Caco-2 (cell line): ENCODE measurements around the gene SCG5. TPM values are rescaled to one million over a fixed set of nuclear protein-coding genes. Genes with fewer than 3 reads are reported as not detected.

Experiments used
- BruUV-seq: library from RNA; stranded (reverse); fragments of 400-500 nt; replicated peaks from 2 replicates; lab custom pipeline; 2021; lab: Mats Ljungman, UMichigan
- CTCF ChIA-PET: fragments of 300-600 bp; sonication (Branson Sonifier 250); formaldehyde crosslinking; loops from one replicate; lab custom pipeline; 2022; ENCODE audit warnings: antibody characterized with exemption; lab: Charles Lee
- POLR2A ChIA-PET: fragments of 300-600 bp; sonication (Branson Sonifier 250); formaldehyde crosslinking; loops from one replicate; lab custom pipeline; 2022; ENCODE audit warnings: antibody characterized with exemption; lab: Charles Lee
- DNase-seq, 2 experiments: peaks; one replicate each; pipeline versions ENCODE4 v3.0.0 to v3.0.0-alpha.2; 2020 to 2022
- H3K27me3 ChIP-seq: replicated peaks from 2 replicates; pipeline ENCODE4 v1.6.0; 2011; ENCODE audit warnings: low read length; ENCODE audit not compliant: control insufficient read depth, insufficient read depth
- H3K36me3 ChIP-seq: 2 replicates; pipeline ENCODE4 v1.5.1; 2011; ENCODE audit warnings: low read length; ENCODE audit not compliant: control insufficient read depth, insufficient read depth
- H3K4me1 ChIP-seq: fragments of 250-450 bp; sonication (Bioruptor Pico); 2 replicates; pipeline ENCODE4 v1.5.1; 2020; ENCODE audit warnings: mild to moderate bottlenecking
- H3K4me3 ChIP-seq: 2 replicates; pipeline ENCODE4 v1.5.1; 2011; ENCODE audit warnings: low read depth, mild to moderate bottlenecking, control low read depth, low read length
- H3K9me3 ChIP-seq: fragments of 250-450 bp; sonication (Bioruptor Pico); 2 replicates; pipeline ENCODE4 v1.5.1; 2020; ENCODE audit warnings: mild to moderate bottlenecking, moderate library complexity
- H3K27ac Mint-ChIP-seq: one replicate; pipeline ENCODE4 v1.8.0; 2022; ENCODE audit warnings: mixed read lengths; ENCODE audit not compliant: unreplicated experiment
- H3K27me3 Mint-ChIP-seq: one replicate; pipeline ENCODE4 v1.8.0; 2022; ENCODE audit warnings: mixed read lengths; ENCODE audit not compliant: insufficient read depth, unreplicated experiment
- H3K36me3 Mint-ChIP-seq: one replicate; pipeline ENCODE4 v1.8.0; 2022; ENCODE audit warnings: mild to moderate bottlenecking, mixed read lengths; ENCODE audit not compliant: insufficient read depth, unreplicated experiment
- H3K4me1 Mint-ChIP-seq: one replicate; pipeline ENCODE4 v1.8.0; 2022; ENCODE audit warnings: low read depth, mixed read lengths; ENCODE audit not compliant: unreplicated experiment
- H3K4me3 Mint-ChIP-seq: one replicate; pipeline ENCODE4 v1.8.0; 2022; ENCODE audit warnings: mild to moderate bottlenecking, moderate library complexity, mixed read lengths; ENCODE audit not compliant: unreplicated experiment
- H3K9me3 Mint-ChIP-seq: one replicate; pipeline ENCODE4 v1.8.0; 2022; ENCODE audit warnings: mixed read lengths; ENCODE audit not compliant: unreplicated experiment
- intact Hi-C: fragments of 100-400 bp; cut with micrococcal nuclease; formaldehyde crosslinking; loops from one replicate; pipeline ENCODE4 v1.10.0; 2022; ENCODE audit not compliant: unreplicated experiment
- total RNA-seq: library from RNA; stranded (reverse); gene quantifications from 2 replicates; pipeline ENCODE4 v1.2.3, GENCODE V29; 2022
- TF ChIP-seq, protein P1 (sequence below), 2 experiments: fragments of 200-600 bp in 1 of 2; IDR thresholded peaks; 1 replicate in 1 of 2; 2 replicates in 1 of 2; pipeline versions ENCODE4 v1.5.1 to v1.8.0; 2011 to 2022; ENCODE audit warnings: antibody characterized with exemption in 1 of 2, control low read depth in 1 of 2, inconsistent platforms in 1 of 2, low read depth in 1 of 2, low read length in 1 of 2, mild to moderate bottlenecking in 1 of 2, moderate library complexity in 1 of 2; ENCODE audit not compliant: insufficient read depth in 1 of 2, severe bottlenecking in 1 of 2, unreplicated experiment in 1 of 2

The SCG5 gene
- total RNA-seq, 1 experiment from 2014 or later = 1.5 TPM

DNA sequence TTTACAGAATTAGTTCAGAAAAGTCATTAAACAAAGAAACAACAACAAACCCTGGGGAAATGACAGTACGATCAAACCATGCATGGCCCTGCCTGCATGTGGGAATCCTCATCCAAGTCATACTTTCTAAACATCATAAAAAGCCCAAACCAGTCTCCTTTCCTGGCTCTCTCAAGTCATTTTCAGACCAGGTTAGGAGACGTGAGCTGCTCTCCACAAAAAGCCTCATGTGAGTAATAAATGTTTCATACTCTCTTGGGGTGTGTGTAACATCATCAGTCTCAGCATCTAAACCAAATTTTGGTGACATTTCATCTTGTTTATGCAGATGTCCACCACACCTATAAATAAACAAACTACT, 95.2 kb downstream of the SCG5 start:
- Histone ChIP-seq H3K9me3 (0 out of 2 replicates have a peak, but pooled peaks cover 4% of the 10 kb centered on the region), H3K27me3 (no peaks in the 10 kb centered on the region), H3K4me1 (no peaks in the 10 kb centered on the region), H3K4me3 (no peak overlapping the region), H3K36me3 (no peaks in the 10 kb centered on the region)
- POLR2A ChIA-PET = no interaction called here
- Mint-ChIP-seq H3K4me3 (no peak overlapping the region), H3K4me1 (no peaks in the 10 kb centered on the region), H3K27me3 (peaks cover 7% of the 10 kb centered on the region), H3K27ac (no peak overlapping the region), H3K36me3 (no peaks in the 10 kb centered on the region), H3K9me3 (peaks cover 6% of the 10 kb centered on the region)
- CTCF ChIA-PET = no interaction called here
- no TSS peak for BruUV-seq
- intact Hi-C loops = no loop called here
- DNase-seq = no peak
- TF ChIP-seq, protein P1, sequence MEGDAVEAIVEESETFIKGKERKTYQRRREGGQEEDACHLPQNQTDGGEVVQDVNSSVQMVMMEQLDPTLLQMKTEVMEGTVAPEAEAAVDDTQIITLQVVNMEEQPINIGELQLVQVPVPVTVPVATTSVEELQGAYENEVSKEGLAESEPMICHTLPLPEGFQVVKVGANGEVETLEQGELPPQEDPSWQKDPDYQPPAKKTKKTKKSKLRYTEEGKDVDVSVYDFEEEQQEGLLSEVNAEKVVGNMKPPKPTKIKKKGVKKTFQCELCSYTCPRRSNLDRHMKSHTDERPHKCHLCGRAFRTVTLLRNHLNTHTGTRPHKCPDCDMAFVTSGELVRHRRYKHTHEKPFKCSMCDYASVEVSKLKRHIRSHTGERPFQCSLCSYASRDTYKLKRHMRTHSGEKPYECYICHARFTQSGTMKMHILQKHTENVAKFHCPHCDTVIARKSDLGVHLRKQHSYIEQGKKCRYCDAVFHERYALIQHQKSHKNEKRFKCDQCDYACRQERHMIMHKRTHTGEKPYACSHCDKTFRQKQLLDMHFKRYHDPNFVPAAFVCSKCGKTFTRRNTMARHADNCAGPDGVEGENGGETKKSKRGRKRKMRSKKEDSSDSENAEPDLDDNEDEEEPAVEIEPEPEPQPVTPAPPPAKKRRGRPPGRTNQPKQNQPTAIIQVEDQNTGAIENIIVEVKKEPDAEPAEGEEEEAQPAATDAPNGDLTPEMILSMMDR (IDR thresholded peaks at IDR 0.05; ENCODE audit: insufficient read depth in 1 of 2, low read depth in 1 of 2, low read length in 1 of 2, severe bottlenecking in 1 of 2, unreplicated experiment in 1 of 2) = no peak

DNA sequence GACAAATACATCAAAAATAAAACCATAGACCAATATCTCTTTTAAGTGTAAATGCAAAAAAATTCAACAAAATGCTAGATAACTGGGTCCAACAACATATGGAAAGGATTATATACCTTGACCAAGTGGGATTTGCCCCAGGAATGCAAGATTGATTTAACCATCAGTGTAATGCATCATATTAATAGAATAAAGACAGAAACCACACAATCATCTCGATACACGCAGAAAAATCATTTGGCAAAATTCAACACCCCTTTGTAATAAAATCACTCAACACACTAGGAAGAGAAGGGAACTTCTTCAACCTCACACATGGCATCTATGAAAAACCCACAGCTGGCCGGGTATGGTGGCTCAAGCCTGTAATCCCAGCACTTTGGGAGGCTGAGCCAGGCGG, 95.8 kb downstream of the SCG5 start:
- no peak overlapping the region for H3K4me3 ChIP-seq
- no peak overlapping the region for H3K4me3 Mint-ChIP-seq
- ChIA-PET POLR2A (no interaction called here), CTCF (no interaction called here)
- TF ChIP-seq, protein P1 (IDR thresholded peaks at IDR 0.05; ENCODE audit: insufficient read depth in 1 of 2, low read depth in 1 of 2, low read length in 1 of 2, severe bottlenecking in 1 of 2, unreplicated experiment in 1 of 2) = no peak
- BruUV-seq = no TSS peak
- no peak overlapping the region for H3K27ac Mint-ChIP-seq
- H3K9me3 ChIP-seq = 0 out of 2 replicates have a peak, but pooled peaks cover 4% of the 10 kb centered on the region
- no peak for DNase-seq
- H3K36me3 Mint-ChIP-seq = no peaks in the 10 kb centered on the region
- no peaks in the 10 kb centered on the region for H3K4me1 ChIP-seq
- H3K4me1 Mint-ChIP-seq = no peaks in the 10 kb centered on the region
- intact Hi-C loops = no loop called here
- no peaks in the 10 kb centered on the region for H3K27me3 ChIP-seq
- H3K9me3 Mint-ChIP-seq = peaks cover 6% of the 10 kb centered on the region
- peaks cover 5% of the 10 kb centered on the region for H3K27me3 Mint-ChIP-seq
- no peaks in the 10 kb centered on the region for H3K36me3 ChIP-seq

DNA sequence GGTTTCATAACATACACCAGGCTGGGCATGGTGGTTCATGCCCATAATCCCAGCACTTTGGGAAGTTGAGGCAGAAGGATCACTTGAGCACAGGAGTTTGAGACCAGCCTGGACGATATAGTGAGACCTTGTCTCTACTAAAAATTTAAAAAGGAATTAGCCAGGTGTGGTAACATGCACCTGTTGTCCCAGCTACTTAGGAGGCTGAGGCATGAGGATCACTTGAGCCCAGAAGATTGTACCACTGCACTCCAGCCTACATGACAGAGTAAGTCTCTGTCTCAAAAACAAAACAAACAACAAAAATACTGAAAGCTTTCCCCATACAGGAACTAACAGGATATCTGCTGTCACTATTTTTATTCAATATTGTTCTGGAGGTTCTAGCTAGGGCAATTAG, 97.2 kb downstream of the SCG5 start:
- no peak overlapping the region for H3K4me3 ChIP-seq
- H3K36me3 ChIP-seq = no peaks in the 10 kb centered on the region
- H3K4me1 ChIP-seq = no peaks in the 10 kb centered on the region
- intact Hi-C loops = no loop called here
- H3K9me3 Mint-ChIP-seq = peaks cover 6% of the 10 kb centered on the region
- peaks cover 3% of the 10 kb centered on the region for H3K27me3 Mint-ChIP-seq
- TF ChIP-seq, protein P1 (IDR thresholded peaks at IDR 0.05; ENCODE audit: insufficient read depth in 1 of 2, low read depth in 1 of 2, low read length in 1 of 2, severe bottlenecking in 1 of 2, unreplicated experiment in 1 of 2) = no peak
- H3K9me3 ChIP-seq = 0 out of 2 replicates have a peak, but pooled peaks cover 4% of the 10 kb centered on the region
- no peaks in the 10 kb centered on the region for H3K27me3 ChIP-seq
- DNase-seq = no peak
- H3K27ac Mint-ChIP-seq = no peak overlapping the region
- H3K4me1 Mint-ChIP-seq = no peaks in the 10 kb centered on the region
- no TSS peak for BruUV-seq
- H3K4me3 Mint-ChIP-seq = no peak overlapping the region
- no peaks in the 10 kb centered on the region for H3K36me3 Mint-ChIP-seq
- POLR2A ChIA-PET = no interaction called here
- CTCF ChIA-PET = no interaction called here
